ENCODE results near the gene CALU. TPM values are rescaled to one million over a fixed set of nuclear protein-coding genes. Genes with fewer than 3 reads are reported as not detected.

Gene CALU
- polyA plus RNA-seq, 1 donor from 2014 or later = 38.1 TPM

DNA sequence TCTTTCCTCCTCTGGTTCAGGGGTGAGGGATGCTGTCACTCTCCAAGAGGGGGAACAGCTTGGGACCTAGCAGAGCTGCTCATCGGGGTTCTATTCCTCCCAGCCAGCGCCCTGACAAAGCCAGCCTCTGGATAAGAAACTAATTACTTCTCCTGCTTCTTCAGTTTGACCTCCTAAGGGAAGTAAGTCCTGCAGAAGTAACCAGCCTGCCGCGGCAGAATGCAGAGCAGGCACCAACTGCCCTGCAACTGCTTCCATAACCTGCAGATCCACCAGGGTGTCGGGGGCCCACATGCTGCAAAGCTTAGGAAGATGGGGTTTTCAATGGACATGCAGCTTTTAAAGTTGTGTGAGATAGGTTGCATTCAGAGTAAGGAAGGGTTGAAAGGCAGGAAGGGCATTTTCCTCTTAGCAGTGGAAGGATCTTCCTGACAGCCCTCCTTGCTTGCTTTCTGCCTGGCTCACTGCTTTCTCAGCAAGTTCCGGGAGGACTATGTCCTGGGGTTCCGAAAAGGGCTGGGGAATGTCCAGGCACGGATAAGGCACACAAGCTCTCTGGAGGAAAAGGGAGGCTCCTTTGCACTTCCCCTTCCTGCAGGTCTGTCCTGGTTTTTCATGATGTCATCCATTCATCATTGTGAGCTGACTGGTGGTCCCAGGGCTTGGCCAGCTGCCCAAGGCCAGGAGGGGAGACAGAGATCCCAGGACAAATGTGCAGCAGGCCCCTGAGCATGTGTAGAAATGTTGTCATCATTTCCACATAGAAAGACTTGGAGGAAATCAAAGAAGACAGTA is 24.3 kb upstream of the CALU start:
- no peak for TF ChIP-seq EP300 (conservative IDR thresholded peaks at IDR 0.05; ENCODE audit: poor library complexity, severe bottlenecking)
- no peak for TF ChIP-seq TAF1 (IDR thresholded peaks at IDR 0.05; ENCODE audit: low read depth)
- TF ChIP-seq POLR2AphosphoS5 (IDR thresholded peaks at IDR 0.05) = no peak
- TF ChIP-seq, protein P1, sequence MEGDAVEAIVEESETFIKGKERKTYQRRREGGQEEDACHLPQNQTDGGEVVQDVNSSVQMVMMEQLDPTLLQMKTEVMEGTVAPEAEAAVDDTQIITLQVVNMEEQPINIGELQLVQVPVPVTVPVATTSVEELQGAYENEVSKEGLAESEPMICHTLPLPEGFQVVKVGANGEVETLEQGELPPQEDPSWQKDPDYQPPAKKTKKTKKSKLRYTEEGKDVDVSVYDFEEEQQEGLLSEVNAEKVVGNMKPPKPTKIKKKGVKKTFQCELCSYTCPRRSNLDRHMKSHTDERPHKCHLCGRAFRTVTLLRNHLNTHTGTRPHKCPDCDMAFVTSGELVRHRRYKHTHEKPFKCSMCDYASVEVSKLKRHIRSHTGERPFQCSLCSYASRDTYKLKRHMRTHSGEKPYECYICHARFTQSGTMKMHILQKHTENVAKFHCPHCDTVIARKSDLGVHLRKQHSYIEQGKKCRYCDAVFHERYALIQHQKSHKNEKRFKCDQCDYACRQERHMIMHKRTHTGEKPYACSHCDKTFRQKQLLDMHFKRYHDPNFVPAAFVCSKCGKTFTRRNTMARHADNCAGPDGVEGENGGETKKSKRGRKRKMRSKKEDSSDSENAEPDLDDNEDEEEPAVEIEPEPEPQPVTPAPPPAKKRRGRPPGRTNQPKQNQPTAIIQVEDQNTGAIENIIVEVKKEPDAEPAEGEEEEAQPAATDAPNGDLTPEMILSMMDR (IDR thresholded peaks at IDR 0.05; ENCODE audit: poor library complexity, severe bottlenecking) = no peak
- TF ChIP-seq, protein P2, sequence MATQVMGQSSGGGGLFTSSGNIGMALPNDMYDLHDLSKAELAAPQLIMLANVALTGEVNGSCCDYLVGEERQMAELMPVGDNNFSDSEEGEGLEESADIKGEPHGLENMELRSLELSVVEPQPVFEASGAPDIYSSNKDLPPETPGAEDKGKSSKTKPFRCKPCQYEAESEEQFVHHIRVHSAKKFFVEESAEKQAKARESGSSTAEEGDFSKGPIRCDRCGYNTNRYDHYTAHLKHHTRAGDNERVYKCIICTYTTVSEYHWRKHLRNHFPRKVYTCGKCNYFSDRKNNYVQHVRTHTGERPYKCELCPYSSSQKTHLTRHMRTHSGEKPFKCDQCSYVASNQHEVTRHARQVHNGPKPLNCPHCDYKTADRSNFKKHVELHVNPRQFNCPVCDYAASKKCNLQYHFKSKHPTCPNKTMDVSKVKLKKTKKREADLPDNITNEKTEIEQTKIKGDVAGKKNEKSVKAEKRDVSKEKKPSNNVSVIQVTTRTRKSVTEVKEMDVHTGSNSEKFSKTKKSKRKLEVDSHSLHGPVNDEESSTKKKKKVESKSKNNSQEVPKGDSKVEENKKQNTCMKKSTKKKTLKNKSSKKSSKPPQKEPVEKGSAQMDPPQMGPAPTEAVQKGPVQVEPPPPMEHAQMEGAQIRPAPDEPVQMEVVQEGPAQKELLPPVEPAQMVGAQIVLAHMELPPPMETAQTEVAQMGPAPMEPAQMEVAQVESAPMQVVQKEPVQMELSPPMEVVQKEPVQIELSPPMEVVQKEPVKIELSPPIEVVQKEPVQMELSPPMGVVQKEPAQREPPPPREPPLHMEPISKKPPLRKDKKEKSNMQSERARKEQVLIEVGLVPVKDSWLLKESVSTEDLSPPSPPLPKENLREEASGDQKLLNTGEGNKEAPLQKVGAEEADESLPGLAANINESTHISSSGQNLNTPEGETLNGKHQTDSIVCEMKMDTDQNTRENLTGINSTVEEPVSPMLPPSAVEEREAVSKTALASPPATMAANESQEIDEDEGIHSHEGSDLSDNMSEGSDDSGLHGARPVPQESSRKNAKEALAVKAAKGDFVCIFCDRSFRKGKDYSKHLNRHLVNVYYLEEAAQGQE (IDR thresholded peaks at IDR 0.05; ENCODE audit: borderline replicate concordance) = no peak
- no peak for TF ChIP-seq SMC3 (conservative IDR thresholded peaks at IDR 0.05; ENCODE audit: poor library complexity)
- TF ChIP-seq EZH2 (IDR thresholded peaks at IDR 0.05; ENCODE audit: borderline replicate concordance, insufficient read depth, low read length, poor library complexity, severe bottlenecking) = no peak
- no peak for TF ChIP-seq MXI1 (conservative IDR thresholded peaks at IDR 0.05; ENCODE audit: poor library complexity, severe bottlenecking)
- no peak for TF ChIP-seq RAD21 (conservative IDR thresholded peaks at IDR 0.05)
- Histone ChIP-seq H3K36me3 (ENCODE audit: insufficient read depth, low read length) (no peaks in the 10 kb centered on the region), H3K27ac (ENCODE audit: low read length) (no peak overlapping the region), H3K9me3 (ENCODE audit: low read length) (no peaks in the 10 kb centered on the region), H3F3A (ENCODE audit: insufficient read depth, low read length, poor library complexity, severe bottlenecking) (no peaks in the 10 kb centered on the region), H3K27me3 (ENCODE audit: insufficient read depth, low read depth, low read length) (no peaks in the 10 kb centered on the region), H3K4me2 (ENCODE audit: low read length) (no peak overlapping the region), H3K9me2 (ENCODE audit: insufficient read depth, low read length) (no peaks in the 10 kb centered on the region), H3K9ac (ENCODE audit: low read length) (no peak overlapping the region), H4K20me1 (ENCODE audit: insufficient read depth) (no peaks in the 10 kb centered on the region), H3K4me3 (ENCODE audit: low read length) (no peak overlapping the region), H2AFZ (ENCODE audit: low read depth, low read length) (no peak overlapping the region), H3K79me2 (replicated peaks; ENCODE audit: insufficient read depth, low read length) (no peaks in the 10 kb centered on the region)

DNA sequence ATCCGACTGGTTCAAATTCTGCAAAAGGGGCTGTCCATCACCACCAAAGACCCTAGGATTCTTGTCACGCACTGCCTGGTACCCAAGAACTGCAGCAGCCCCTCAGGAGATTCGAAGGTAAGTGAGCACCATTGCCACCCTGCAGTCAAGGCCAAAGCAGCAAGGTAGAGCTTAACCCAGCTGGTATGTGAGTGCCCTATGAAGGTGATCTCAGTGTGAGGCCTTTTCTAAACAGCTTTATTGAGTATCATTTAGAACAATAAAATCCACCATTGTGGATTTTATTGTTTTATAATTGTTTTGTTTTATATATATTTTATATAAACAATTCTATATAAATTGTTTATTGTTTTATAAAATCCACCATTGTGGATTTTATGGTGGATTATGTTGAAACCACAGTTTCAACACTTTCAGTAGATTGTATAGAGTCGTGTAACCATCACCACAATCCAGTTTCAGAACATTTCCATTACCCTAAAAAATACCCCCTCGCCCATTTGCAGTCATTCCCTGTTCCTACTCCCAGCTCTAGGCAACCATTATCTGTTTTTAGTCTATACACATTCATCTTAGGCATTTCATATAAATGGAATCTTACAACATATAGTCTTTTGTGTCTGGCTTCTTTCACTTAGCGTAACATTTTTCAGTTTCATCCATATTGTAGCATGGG is 20.1 kb upstream of the CALU start:
- no peaks in the 10 kb centered on the region for H3K27me3 ChIP-seq (ENCODE audit: insufficient read depth, low read depth, low read length)
- no peak overlapping the region for H3K9ac ChIP-seq (ENCODE audit: low read length)
- no peak overlapping the region for H3K4me2 ChIP-seq (ENCODE audit: low read length)
- no peaks in the 10 kb centered on the region for H3K79me2 ChIP-seq (replicated peaks; ENCODE audit: insufficient read depth, low read length)
- H2AFZ ChIP-seq (ENCODE audit: low read depth, low read length) = no peak overlapping the region
- no peaks in the 10 kb centered on the region for H3K36me3 ChIP-seq (ENCODE audit: insufficient read depth, low read length)
- no peaks in the 10 kb centered on the region for H3K9me2 ChIP-seq (ENCODE audit: insufficient read depth, low read length)
- no peaks in the 10 kb centered on the region for H4K20me1 ChIP-seq (ENCODE audit: insufficient read depth)
- no peak for TF ChIP-seq EZH2 (IDR thresholded peaks at IDR 0.05; ENCODE audit: borderline replicate concordance, insufficient read depth, low read length, poor library complexity, severe bottlenecking)
- TF ChIP-seq EP300 (conservative IDR thresholded peaks at IDR 0.05; ENCODE audit: poor library complexity, severe bottlenecking) = no peak
- no peak for TF ChIP-seq POLR2AphosphoS5 (IDR thresholded peaks at IDR 0.05)
- no peaks in the 10 kb centered on the region for H3K9me3 ChIP-seq (ENCODE audit: low read length)
- no peaks in the 10 kb centered on the region for H3F3A ChIP-seq (ENCODE audit: insufficient read depth, low read length, poor library complexity, severe bottlenecking)
- no peak overlapping the region for H3K27ac ChIP-seq (ENCODE audit: low read length)
- H3K4me3 ChIP-seq (ENCODE audit: low read length) = no peak overlapping the region
